Loucy (cell line): ENCODE results near the gene LRRC63.

Source experiments
- H2AFZ ChIP-seq: fragments of 200-600 bp; sonication (generic); 2 replicates; pipeline ENCODE4 v1.6.0; 2016; ENCODE audit warnings: antibody characterized with exemption, mild to moderate bottlenecking, low read length, moderate library complexity
- H3F3A ChIP-seq: fragments of 200-600 bp; 2 replicates; pipeline ENCODE4 v1.6.0; 2016; ENCODE audit warnings: antibody characterized with exemption, low read depth, mild to moderate bottlenecking
- H3K27me3 ChIP-seq: fragments of 200-600 bp; sonication (generic); 2 replicates; pipeline ENCODE4 v1.6.1; 2014; ENCODE audit warnings: low read length, mild to moderate bottlenecking; ENCODE audit not compliant: insufficient read depth, poor library complexity, severe bottlenecking
- H3K36me3 ChIP-seq: fragments of 200-600 bp; sonication (generic); 2 replicates; pipeline ENCODE4 v1.6.1; 2016; ENCODE audit warnings: low read length; ENCODE audit not compliant: insufficient read depth
- H3K4me1 ChIP-seq: fragments of 200-600 bp; sonication (generic); 2 replicates; pipeline ENCODE4 v1.5.1; 2014; ENCODE audit warnings: low read length, mild to moderate bottlenecking; ENCODE audit not compliant: insufficient read depth, poor library complexity, severe bottlenecking
- H3K4me2 ChIP-seq: fragments of 200-600 bp; sonication (generic); 2 replicates; pipeline ENCODE4 v1.6.0; 2014; ENCODE audit warnings: antibody characterized with exemption, low read length, low read depth, mild to moderate bottlenecking; ENCODE audit not compliant: poor library complexity, severe bottlenecking
- H3K4me3 ChIP-seq: fragments of 200-600 bp; sonication (generic); 2 replicates; pipeline ENCODE4 v1.5.1; 2014; ENCODE audit warnings: low read length, mild to moderate bottlenecking, mixed read lengths; ENCODE audit not compliant: poor library complexity, severe bottlenecking
- H3K79me2 ChIP-seq: fragments of 200-600 bp; sonication (generic); 2 replicates; pipeline ENCODE4 v1.6.1; 2014; ENCODE audit warnings: low read length; ENCODE audit not compliant: insufficient read depth
- H3K9ac ChIP-seq: fragments of 200-600 bp; sonication (generic); 2 replicates; pipeline ENCODE4 v1.6.0; 2014; ENCODE audit warnings: mild to moderate bottlenecking, low read depth, low read length, moderate library complexity; ENCODE audit not compliant: poor library complexity, severe bottlenecking
- H3K9me2 ChIP-seq: fragments of 200-600 bp; sonication (generic); replicated peaks from 2 replicates; pipeline ENCODE4 v1.6.1; 2016; ENCODE audit warnings: low read depth, low read length, mixed read lengths
- H3K9me3 ChIP-seq: fragments of 200-600 bp; sonication (generic); 2 replicates; pipeline ENCODE4 v1.6.1; 2014; ENCODE audit warnings: mild to moderate bottlenecking, antibody characterized with exemption, low read length, low read depth; ENCODE audit not compliant: insufficient read depth
- H4K20me1 ChIP-seq: fragments of 200-600 bp; sonication (generic); 2 replicates; pipeline ENCODE4 v1.6.0; 2014; ENCODE audit warnings: antibody characterized with exemption, low read length, mild to moderate bottlenecking; ENCODE audit not compliant: insufficient read depth, poor library complexity, severe bottlenecking
- CTCF ChIP-seq: fragments of 200-600 bp; sonication (generic); conservative IDR thresholded peaks from 2 replicates; pipeline ENCODE4 v1.5.1; 2014; ENCODE audit warnings: mild to moderate bottlenecking, antibody characterized with exemption, low read length
- EZH2phosphoT487 ChIP-seq: fragments of 200-600 bp; IDR thresholded peaks from 2 replicates; pipeline ENCODE4 v1.6.1; 2018; ENCODE audit warnings: antibody characterized with exemption, mild to moderate bottlenecking, moderate library complexity, borderline replicate concordance

The LRRC63 gene

GRCh38 chr13:46311217-46311616, 99.5 kb downstream of the LRRC63 start:
- H3K9ac ChIP-seq = no peak overlapping the region
- no peaks in the 10 kb centered on the region; the same call in 1 of the 2 replicates for H3K9me3 ChIP-seq
- H3K27me3 ChIP-seq = no peaks in the 10 kb centered on the region
- H3K79me2 ChIP-seq = no peaks in the 10 kb centered on the region
- peaks cover 5% of the 10 kb centered on the region for H3K4me1 ChIP-seq
- no peak overlapping the region for H3K4me3 ChIP-seq
- no peaks in the 10 kb centered on the region for H4K20me1 ChIP-seq
- no peak overlapping the region for H3K4me2 ChIP-seq
- no peaks in the 10 kb centered on the region for H3K36me3 ChIP-seq
- H3K9me2 ChIP-seq = no peaks in the 10 kb centered on the region
- TF ChIP-seq EZH2phosphoT487 (no peak), CTCF (no peak)
- no peaks in the 10 kb centered on the region for H3F3A ChIP-seq
- H2AFZ ChIP-seq = no peak overlapping the region

- Histone ChIP-seq H3K36me3 (no peaks in the 10 kb centered on the region), H4K20me1 (no peaks in the 10 kb centered on the region), H2AFZ (no peak overlapping the region), H3K9me3 (no peaks in the 10 kb centered on the region; the same call in 1 of the 2 replicates), H3K9me2 (no peaks in the 10 kb centered on the region), H3K4me2 (no peak overlapping the region), H3F3A (no peaks in the 10 kb centered on the region), H3K27me3 (no peaks in the 10 kb centered on the region), H3K79me2 (no peaks in the 10 kb centered on the region), H3K9ac (no peak overlapping the region), H3K4me3 (no peak overlapping the region), H3K4me1 (peaks cover 5% of the 10 kb centered on the region)
- TF ChIP-seq CTCF (no peak), EZH2phosphoT487 (no peak)
Observed at GRCh38 chr13:46313024-46313423, 101.3 kb downstream of the LRRC63 start.

GRCh38 chr13:46313432-46314257, 101.9 kb downstream of the LRRC63 start:
- H4K20me1 ChIP-seq = no peaks in the 10 kb centered on the region
- no peaks in the 10 kb centered on the region for H3K27me3 ChIP-seq
- TF ChIP-seq EZH2phosphoT487 = no peak
- no peak for TF ChIP-seq CTCF
- H3K4me3 ChIP-seq = peak overlapping the region; percentile 37
- H3K4me1 ChIP-seq = peaks cover 5% of the 10 kb centered on the region
- no peaks in the 10 kb centered on the region for H3K9me2 ChIP-seq
- no peaks in the 10 kb centered on the region for H3K79me2 ChIP-seq
- no peaks in the 10 kb centered on the region for H3K36me3 ChIP-seq
- no peaks in the 10 kb centered on the region; the same call in 1 of the 2 replicates for H3K9me3 ChIP-seq
- H3K4me2 ChIP-seq = peak overlapping the region; percentile 32
- no peak overlapping the region for H3K9ac ChIP-seq
- H2AFZ ChIP-seq = peak overlapping the region; percentile 91
- H3F3A ChIP-seq = no peaks in the 10 kb centered on the region
